EH (cell line): Measurements from ENCODE around the gene RNF112.
"Not testable (repeated sequence)": the region's sequence is repeated elsewhere in the genome, so short reads cannot be mapped to it uniquely, and the experiment has no call there.

ENCODE experiments used
- DNase-seq: peaks from one replicate; pipeline ENCODE4 v3.0.0-alpha.2; 2015; ENCODE audit warnings: low read depth

Gene RNF112

GRCh38 chr17:19448341-19449268, 37.6 kb downstream of the RNF112 start:
- DNase-seq = peak; percentile 98

- no peak for DNase-seq
These were observed 38.6 kb downstream of the RNF112 start for GRCh38 chr17:19449656-19450055.

- no peak for DNase-seq
These were observed 42.3 kb downstream of the RNF112 start for GRCh38 chr17:19453296-19453695.

- no peak for DNase-seq
These were observed 43.0 kb downstream of the RNF112 start for GRCh38 chr17:19454074-19454473.

- no peak for DNase-seq
These were observed 45.2 kb downstream of the RNF112 start for GRCh38 chr17:19456016-19456927.

GRCh38 chr17:19457046-19457445, 46.0 kb downstream of the RNF112 start:
- no peak for DNase-seq

- no peak for DNase-seq
These were observed 46.8 kb downstream of the RNF112 start for GRCh38 chr17:19457830-19458271.

- DNase-seq = not testable (repeated sequence)
These were observed 47.4 kb downstream of the RNF112 start for GRCh38 chr17:19458481-19458880.

GRCh38 chr17:19459018-19459655, 48.1 kb downstream of the RNF112 start:
- not testable (repeated sequence) for DNase-seq

GRCh38 chr17:19460700-19461099, 49.7 kb downstream of the RNF112 start:
- no peak for DNase-seq

GRCh38 chr17:19461116-19461515, 50.1 kb downstream of the RNF112 start:
- DNase-seq = no peak

- DNase-seq = no peak
These were observed 50.6 kb downstream of the RNF112 start for GRCh38 chr17:19461681-19462080.

- DNase-seq = not testable (repeated sequence)
These were observed 51.5 kb downstream of the RNF112 start for GRCh38 chr17:19462456-19463035.

GRCh38 chr17:19464031-19465026, 53.3 kb downstream of the RNF112 start:
- peak; percentile 52 for DNase-seq
